DND-41 (cell line): ENCODE results near the gene ZC3H7A.

Experiments used
- CTCF ChIP-seq: IDR thresholded peaks from 2 replicates; pipeline ENCODE4 v1.5.1; 2012; ENCODE audit warnings: borderline replicate concordance, low read length, moderate library complexity, mild to moderate bottlenecking; ENCODE audit not compliant: poor library complexity, severe bottlenecking; ENCODE audit errors: extremely low read depth
- EZH2 ChIP-seq: IDR thresholded peaks from 3 replicates; pipeline ENCODE4 v1.6.1; 2012; ENCODE audit warnings: borderline replicate concordance, low read depth, mild to moderate bottlenecking, moderate library complexity, low read length, inconsistent platforms; ENCODE audit not compliant: severe bottlenecking

- TF ChIP-seq CTCF (no peak), EZH2 (no peak)
These were observed 8.1 kb downstream of the ZC3H7A start for GRCh38 chr16:11788914-11789313.
